Glomerular visceral epithelial cell (primary cell): ENCODE measurements around the gene POLR3A.

ENCODE experiments used
- DNase-seq: peaks from one replicate; pipeline ENCODE4 v3.0.0-alpha.2; 2016; ENCODE audit errors: extremely low spot score

Gene POLR3A

DNA sequence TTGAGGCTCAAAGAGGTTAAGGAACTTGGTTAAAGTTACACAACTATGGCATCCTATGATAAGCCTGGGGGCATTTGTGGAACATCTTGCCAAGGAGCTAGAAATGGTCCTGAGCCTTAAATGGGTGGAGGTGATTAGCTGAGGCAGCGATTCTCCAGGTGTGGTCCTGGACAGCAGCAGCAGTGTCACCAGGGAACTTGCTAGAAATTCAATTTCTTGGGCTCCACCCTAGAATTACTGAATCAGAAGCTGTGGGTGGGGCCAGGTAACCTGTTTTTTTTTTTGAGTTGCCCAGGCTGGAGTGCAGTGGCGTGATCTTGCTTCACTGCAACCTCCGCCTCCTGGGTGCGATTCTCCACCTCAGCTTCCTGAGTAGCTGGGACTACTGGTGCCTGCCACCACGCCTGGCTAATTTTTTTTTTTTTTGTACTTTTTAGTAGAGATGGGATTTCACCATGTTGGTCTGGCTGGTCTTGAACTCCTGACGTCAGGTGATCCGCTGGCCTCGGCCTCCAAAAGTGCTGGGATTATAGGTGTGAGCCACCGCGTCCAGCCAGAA, 17.5 kb upstream of the POLR3A start:
- DNase-seq: no peak

GRCh38 chr10:78045856-78046255, 16.5 kb upstream of the POLR3A start:
- no peak for DNase-seq

DNA sequence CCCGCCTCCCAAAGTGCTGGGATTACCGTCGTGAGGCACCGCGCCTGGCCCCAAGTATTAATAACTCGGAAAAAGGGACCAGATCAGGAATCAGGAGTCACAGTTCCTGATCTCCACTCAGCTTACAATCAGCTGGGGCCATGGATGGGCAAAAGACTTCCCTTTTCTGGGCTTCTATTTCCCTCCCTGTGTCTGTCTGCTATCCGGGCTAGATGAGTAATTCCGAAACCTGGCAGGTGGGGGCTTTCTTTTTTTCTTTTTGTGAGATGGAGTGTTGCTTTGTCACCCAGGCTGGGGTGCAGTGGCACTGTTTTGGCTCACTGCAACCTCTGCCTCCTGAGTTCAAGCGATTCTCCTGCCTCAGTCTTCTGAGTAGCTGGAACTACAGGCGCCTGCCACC, 15.9 kb upstream of the POLR3A start:
- DNase-seq: no peak

GRCh38 chr10:78044699-78045098, 15.4 kb upstream of the POLR3A start:
- no peak for DNase-seq

DNA sequence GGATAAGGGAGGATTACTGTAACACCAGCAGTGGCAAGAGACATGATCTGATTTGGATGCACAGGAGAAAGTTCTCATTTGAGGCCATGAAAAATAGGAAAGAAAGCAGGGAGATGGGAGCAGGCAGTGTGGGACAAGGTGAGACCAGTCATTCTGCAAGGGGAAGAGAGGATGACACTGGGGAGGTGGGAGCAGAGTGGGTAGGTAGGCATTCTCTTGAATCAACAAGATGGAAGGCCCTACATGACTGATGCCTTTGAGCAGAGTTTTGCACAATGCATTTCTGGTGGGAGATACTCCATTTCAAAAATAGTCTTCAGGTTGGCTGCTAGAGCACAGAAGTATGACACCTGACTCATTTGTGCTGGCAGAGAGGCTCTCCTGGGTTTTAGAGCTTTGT, 14.9 kb upstream of the POLR3A start:
- DNase-seq: no peak

DNA sequence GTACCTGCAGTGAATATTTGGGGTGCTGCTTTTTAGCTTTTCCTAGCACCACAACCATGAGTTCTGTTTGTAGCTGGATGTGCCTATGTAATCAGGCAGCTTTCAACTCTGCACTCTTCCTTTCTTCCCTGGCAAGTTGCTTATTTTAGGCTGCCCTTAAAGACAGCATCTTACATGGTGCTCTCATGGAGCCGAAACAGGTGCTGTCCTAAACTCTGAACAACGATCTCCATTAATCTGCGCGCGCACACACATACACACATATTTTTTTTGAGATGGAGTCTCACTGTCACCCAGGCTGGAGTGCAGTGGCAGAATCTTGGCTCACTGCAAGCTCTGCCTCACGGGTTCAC, 13.4 kb upstream of the POLR3A start:
- DNase-seq: no peak

- DNase-seq: no peak
Measured at GRCh38 chr10:78042058-78042751, 12.9 kb upstream of the POLR3A start.

GRCh38 chr10:78041170-78042057, 12.1 kb upstream of the POLR3A start:
- DNase-seq: no peak

- DNase-seq: no peak
Measured at GRCh38 chr10:78039743-78040142, 10.4 kb upstream of the POLR3A start.

GRCh38 chr10:78038791-78039547, 9.7 kb upstream of the POLR3A start:
- DNase-seq: no peak

DNA sequence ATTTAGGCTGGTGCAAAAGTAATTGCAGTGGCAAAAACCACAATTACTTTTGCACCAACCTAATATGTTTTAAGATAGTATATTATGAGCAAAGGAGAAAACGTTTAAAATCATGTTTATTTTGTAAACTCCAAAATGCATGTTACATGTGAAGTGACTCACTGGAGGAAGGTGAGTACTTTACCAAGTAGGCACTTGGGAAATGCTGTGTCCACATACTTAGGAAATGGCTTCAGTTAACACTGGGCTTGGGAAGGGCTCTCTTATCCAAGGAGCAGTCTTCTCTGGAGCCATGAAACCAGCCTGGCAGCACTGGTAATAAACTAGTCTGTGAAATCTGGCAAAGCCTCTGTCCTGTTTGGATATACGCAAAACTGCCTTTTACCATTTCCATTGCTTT, 8.8 kb upstream of the POLR3A start:
- no peak for DNase-seq

GRCh38 chr10:78035933-78036583, 6.7 kb upstream of the POLR3A start:
- DNase-seq: no peak

DNA sequence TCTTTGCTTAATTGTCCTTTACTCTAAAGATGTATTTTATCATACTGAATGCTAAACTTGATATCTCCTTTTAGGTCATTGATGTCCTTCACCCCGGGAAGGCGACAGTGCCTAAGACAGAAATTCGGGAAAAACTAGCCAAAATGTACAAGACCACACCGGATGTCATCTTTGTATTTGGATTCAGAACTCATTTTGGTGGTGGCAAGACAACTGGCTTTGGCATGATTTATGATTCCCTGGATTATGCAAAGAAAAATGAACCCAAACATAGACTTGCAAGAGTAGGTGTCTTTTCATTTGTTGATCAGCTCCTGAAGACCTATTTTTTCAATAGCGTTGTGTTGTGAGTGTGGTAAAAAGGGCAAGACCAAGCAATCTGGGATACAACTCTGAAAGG, 6.1 kb upstream of the POLR3A start:
- no peak for DNase-seq

DNA sequence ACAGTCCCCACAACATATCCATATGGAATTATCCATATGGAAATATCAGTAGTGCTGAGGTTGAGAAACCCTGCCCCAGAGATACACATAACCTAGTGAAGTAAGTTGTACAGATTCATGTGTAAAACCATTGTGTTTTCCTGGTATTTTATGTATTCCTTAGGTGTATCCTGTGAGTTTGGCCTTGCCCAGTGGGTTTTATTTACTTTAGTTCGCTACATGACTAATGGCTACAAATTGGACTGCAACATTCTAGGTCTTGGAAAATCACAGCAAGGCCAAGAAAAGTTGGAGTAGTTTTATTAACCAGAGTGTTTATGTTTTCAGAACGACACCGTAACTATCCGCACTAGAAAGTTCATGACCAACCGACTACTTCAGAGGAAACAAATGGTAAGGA, 5.7 kb upstream of the POLR3A start:
- DNase-seq: no peak

- peak; percentile 98 for DNase-seq
Measured at GRCh38 chr10:78033637-78034470, 4.5 kb upstream of the POLR3A start, which contains the start of gene RPS24. TSS of gene RPS24 (plus strand) at chr10:78033863. CDS start at chr10:78033902, 39 bp downstream.

DNA sequence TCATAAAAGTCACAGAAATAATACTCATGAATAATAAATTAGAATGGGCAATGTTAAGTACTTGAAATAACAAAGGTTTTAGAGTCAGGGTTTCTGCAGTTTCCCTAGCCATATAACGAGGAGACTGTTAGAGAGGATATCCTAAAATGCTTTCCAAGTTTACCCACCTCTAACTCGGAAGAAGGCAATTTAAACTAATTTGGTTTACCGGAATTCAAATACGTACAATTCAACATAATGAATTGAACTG, 4.0 kb upstream of the POLR3A start:
- no peak for DNase-seq

DNA sequence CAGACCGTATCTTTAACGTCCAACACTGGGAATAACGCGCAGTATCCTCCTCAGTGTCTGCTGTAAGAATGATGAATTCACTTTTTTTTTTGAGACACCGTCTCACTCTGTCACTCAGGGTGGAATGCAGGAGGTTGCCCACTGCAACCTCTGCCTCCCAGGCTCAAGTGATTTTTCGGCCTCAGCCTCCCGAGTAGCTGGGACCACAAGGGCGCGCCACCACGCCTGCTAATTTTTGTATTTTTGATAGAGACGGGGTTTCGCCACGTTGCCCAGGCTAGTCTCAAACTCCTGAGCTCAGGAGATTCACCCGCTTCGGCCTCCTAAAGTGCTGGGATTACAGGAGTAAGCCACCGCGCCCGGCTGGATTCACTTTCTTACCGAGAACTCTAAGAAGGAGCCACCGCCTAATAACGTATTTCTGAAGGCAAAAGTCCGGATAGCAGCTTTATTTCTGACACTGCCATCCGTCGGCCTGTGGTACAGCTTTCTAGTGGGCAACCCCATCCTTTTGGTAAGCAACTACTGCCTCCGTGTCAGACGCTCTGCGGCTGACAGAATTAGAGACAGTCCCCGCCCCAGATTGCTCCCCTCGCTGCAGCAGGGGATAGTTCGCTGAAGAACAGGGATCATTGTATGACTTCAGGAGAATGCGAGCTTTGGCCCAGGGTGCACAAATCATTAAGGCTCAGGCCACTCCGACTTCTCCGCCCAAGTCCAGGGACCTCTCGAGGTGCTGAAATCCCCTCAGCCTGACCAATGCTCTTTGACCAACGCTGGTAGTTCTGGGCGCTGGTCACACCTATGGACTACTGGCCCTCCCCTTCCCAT, 662 bp downstream of the POLR3A start:
- no peak for DNase-seq

GRCh38 chr10:78025685-78026364, 3.5 kb downstream of the POLR3A start:
- peak; percentile 57 for DNase-seq

- no peak for DNase-seq
Measured at GRCh38 chr10:78023741-78024140, 5.6 kb downstream of the POLR3A start.

DNA sequence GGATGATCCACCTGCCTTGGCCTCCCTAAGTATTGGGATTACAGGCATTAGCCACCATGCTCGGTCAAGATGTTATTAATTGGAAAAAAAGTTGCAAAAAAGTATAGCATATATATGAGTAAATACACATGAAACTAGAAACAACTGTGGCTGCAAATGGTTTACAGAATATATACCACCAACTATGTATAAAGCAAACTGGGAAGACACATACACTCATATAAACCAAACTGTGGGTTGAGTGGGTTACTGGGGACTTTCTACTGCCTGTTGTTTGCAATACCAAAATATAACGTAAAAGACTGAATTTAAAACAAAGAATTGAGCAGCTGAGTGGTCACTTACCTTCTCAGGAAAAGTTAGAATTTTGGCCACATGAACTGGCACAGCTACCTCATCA, 8.1 kb downstream of the POLR3A start:
- DNase-seq: no peak
